GM12878 (cell line): ENCODE results near the gene KMT2E. TPM values are rescaled to one million over a fixed set of nuclear protein-coding genes. Genes with fewer than 3 reads are reported as not detected.

Source experiments
- ATAC-seq: fragments of 200-7000 bp; cut with Tn5 transposase; 3 replicates; pipeline ENCODE4 v1.9.1; 2020; ENCODE audit warnings: mild to moderate bottlenecking, moderate library complexity
- BruUV-seq: library from RNA; stranded (reverse); fragments of 400-500 nt; replicated peaks from 2 replicates; lab custom pipeline; 2021; lab: Mats Ljungman, UMichigan
- CTCF ChIA-PET: fragments of 300-600 bp; sonication (Branson Sonifier 250); formaldehyde crosslinking; extraction: SDS; loops from one replicate; lab custom pipeline; 2021; ENCODE audit warnings: inconsistent platforms; lab: Yijun Ruan, JAX
- POLR2A ChIA-PET: fragments of 350-600 bp; formaldehyde crosslinking; extraction: SDS; loops from one replicate; lab custom pipeline; 2021; ENCODE audit warnings: inconsistent platforms; lab: Charles Lee
- RAD21 ChIA-PET: fragments of 300-600 bp; sonication (Branson Sonifier 250); formaldehyde crosslinking; loops from one replicate; lab custom pipeline; 2023; ENCODE audit warnings: antibody characterized with exemption; ENCODE audit not compliant: unreplicated experiment; lab: Charles Lee
- SMC1A ChIA-PET: fragments of 300-600 bp; sonication (Branson Sonifier 250); formaldehyde crosslinking; loops from one replicate; lab custom pipeline; 2023; ENCODE audit not compliant: unreplicated experiment, uncharacterized antibody; lab: Charles Lee
- DNase-seq: peaks from one replicate; pipeline ENCODE4 v3.0.0-alpha.2; 2011; ENCODE audit warnings: low read depth, low spot score
- FAIRE-seq: peaks from 3 replicates; lab custom pipeline; 2011; peaks lifted over from hg19 to GRCh38; lab: Jason Lieb, UNC
- H2AFZ ChIP-seq: 2 replicates; pipeline ENCODE4 v1.6.0; 2011; ENCODE audit warnings: low read depth, low read length, control low read depth; ENCODE audit not compliant: control insufficient read depth
- H3K27ac ChIP-seq: 2 replicates; pipeline ENCODE4 v1.5.1; 2011; ENCODE audit warnings: control low read depth; ENCODE audit not compliant: control insufficient read depth, insufficient read depth
- H3K27me3 ChIP-seq, 2 experiments: replicated peaks in 1 of 2; 2 replicates each; pipeline versions ENCODE4 v1.6.0 to v1.6.1; 2011; ENCODE audit warnings: low read length in 1 of 2; ENCODE audit not compliant: control insufficient read depth in 2 of 2, insufficient read depth in 2 of 2
- H3K36me3 ChIP-seq, 2 experiments: 2 replicates each; pipeline ENCODE4 v1.5.1; 2011; ENCODE audit warnings: low read length in 1 of 2; ENCODE audit not compliant: control insufficient read depth in 2 of 2, insufficient read depth in 2 of 2
- H3K4me1 ChIP-seq: 2 replicates; pipeline ENCODE4 v1.6.1; 2011; ENCODE audit warnings: mild to moderate bottlenecking, low read length, moderate library complexity, mixed read lengths; ENCODE audit not compliant: control insufficient read depth, insufficient read depth
- H3K4me2 ChIP-seq: 2 replicates; pipeline ENCODE4 v1.6.0; 2011; ENCODE audit warnings: control low read depth; ENCODE audit not compliant: control insufficient read depth, insufficient read depth
- H3K4me3 ChIP-seq: fragments of 200-600 bp; sonication (generic); 2 replicates; pipeline ENCODE4 v1.5.1; 2016
- H3K79me2 ChIP-seq: 2 replicates; pipeline ENCODE4 v1.6.0; 2011; ENCODE audit warnings: low read length; ENCODE audit not compliant: control insufficient read depth, insufficient read depth
- H3K9ac ChIP-seq: 2 replicates; pipeline ENCODE4 v1.8.0; 2011; ENCODE audit warnings: low read length, control low read depth, mixed read lengths; ENCODE audit not compliant: control insufficient read depth, insufficient read depth
- H3K9me3 ChIP-seq: replicated peaks from 3 replicates; pipeline ENCODE4 v1.5.1; 2011; ENCODE audit warnings: mild to moderate bottlenecking, low read length; ENCODE audit not compliant: control insufficient read depth, insufficient read depth
- H4K20me1 ChIP-seq: 2 replicates; pipeline ENCODE4 v1.6.0; 2011; ENCODE audit not compliant: control insufficient read depth, insufficient read depth
- BACH1 ChIP-seq: fragments of 450-650 bp; IDR thresholded peaks from 2 replicates; pipeline ENCODE4 v1.6.1; 2017; ENCODE audit warnings: mild to moderate bottlenecking, borderline replicate concordance
- CBFB ChIP-seq: IDR thresholded peaks from 2 replicates; pipeline ENCODE4 v1.6.1; 2016; ENCODE audit warnings: antibody characterized with exemption, low read depth
- CHD2 ChIP-seq: IDR thresholded peaks from 2 replicates; pipeline ENCODE4 v1.6.1; 2011; ENCODE audit warnings: low read depth, low read length, improper control_type of control experiment, borderline replicate concordance
- HSF1 ChIP-seq: fragments of 150-350 bp; IDR thresholded peaks from 2 replicates; pipeline ENCODE4 v1.6.1; 2014; ENCODE audit warnings: mild to moderate bottlenecking, low read depth, low read length
- POLR2A ChIP-seq: IDR thresholded peaks from 2 replicates; pipeline ENCODE4 v1.6.1; 2011; ENCODE audit warnings: low read depth, mild to moderate bottlenecking, low read length
- SMAD5 ChIP-seq: IDR thresholded peaks from 2 replicates; pipeline ENCODE4 v1.6.1; 2016; ENCODE audit warnings: antibody characterized with exemption, low read depth
- ZNF274 ChIP-seq: IDR thresholded peaks from one replicate; pipeline ENCODE4 v1.8.0; 2011; ENCODE audit not compliant: insufficient read length, insufficient read depth
- WGBS: methylation state at CpG from one replicate; pipeline ENCODE4 v1.1.6; 2016; ENCODE audit warnings: low lambda C conversion rate; ENCODE audit not compliant: insufficient replicate concordance, insufficient coverage; ENCODE audit errors: missing lambda C conversion rate; 5-methylcytosine and 5-hydroxymethylcytosine counted together
- in situ Hi-C: fragments of 300-500 bp; cut with MboI; formaldehyde crosslinking; loops from 9 replicates; pipeline ENCODE4 v1.14.3; 2018; ENCODE audit warnings: mixed read lengths
- intact Hi-C: fragments of 100-400 bp; cut with micrococcal nuclease; formaldehyde crosslinking; loops from one replicate; pipeline ENCODE4 v1.14.2; 2022; ENCODE audit not compliant: unreplicated experiment
- polyA plus RNA-seq, 11 experiments: library from polyadenylated mRNA; depleted of rRNA in 4 of 11; unstranded in 6 of 11; stranded (reverse) in 5 of 11; fragments of >200 nt; fragmentation: Nextera tagmentation in 4 of 11; fragmentation: Illumina TruSeq in 1 of 11; extraction: Ambion mirVana in 4 of 11; extraction: Trizol in 1 of 11; gene quantifications; 1 replicate in 1 of 11; 2 replicates in 10 of 11; pipeline versions ENCODE4 v1.2.1 to v1.2.3, GENCODE V29; 2011 to 2016; ENCODE audit warnings: inconsistent platforms in 2 of 11, missing spikeins in 2 of 11, low read depth in 1 of 11
- total RNA-seq, 4 experiments: library from RNA; depleted of rRNA in 3 of 4; stranded (reverse); fragments of >200 nt in 3 of 4; fragmentation: Illumina TruSeq in 1 of 4; extraction: Trizol in 1 of 4; gene quantifications; 2 replicates each; pipeline versions ENCODE4 v1.2.1 to v1.2.3, GENCODE V29; 2013 to 2021
- TF ChIP-seq, protein P1 (sequence below): fragments of 450-650 bp; IDR thresholded peaks from 2 replicates; pipeline ENCODE4 v1.6.1; 2017; ENCODE audit warnings: mild to moderate bottlenecking, low read depth, inconsistent platforms; ENCODE audit not compliant: poor library complexity, severe bottlenecking

KMT2E gene
- total and polyA plus RNA-seq, 10 of the 15 experiments (the other 5 are each of a cell fraction or from before 2014, with no cell fraction given) = 13.2 to 68.1 (median 34.1) TPM

- TF ChIP-seq, protein P1, sequence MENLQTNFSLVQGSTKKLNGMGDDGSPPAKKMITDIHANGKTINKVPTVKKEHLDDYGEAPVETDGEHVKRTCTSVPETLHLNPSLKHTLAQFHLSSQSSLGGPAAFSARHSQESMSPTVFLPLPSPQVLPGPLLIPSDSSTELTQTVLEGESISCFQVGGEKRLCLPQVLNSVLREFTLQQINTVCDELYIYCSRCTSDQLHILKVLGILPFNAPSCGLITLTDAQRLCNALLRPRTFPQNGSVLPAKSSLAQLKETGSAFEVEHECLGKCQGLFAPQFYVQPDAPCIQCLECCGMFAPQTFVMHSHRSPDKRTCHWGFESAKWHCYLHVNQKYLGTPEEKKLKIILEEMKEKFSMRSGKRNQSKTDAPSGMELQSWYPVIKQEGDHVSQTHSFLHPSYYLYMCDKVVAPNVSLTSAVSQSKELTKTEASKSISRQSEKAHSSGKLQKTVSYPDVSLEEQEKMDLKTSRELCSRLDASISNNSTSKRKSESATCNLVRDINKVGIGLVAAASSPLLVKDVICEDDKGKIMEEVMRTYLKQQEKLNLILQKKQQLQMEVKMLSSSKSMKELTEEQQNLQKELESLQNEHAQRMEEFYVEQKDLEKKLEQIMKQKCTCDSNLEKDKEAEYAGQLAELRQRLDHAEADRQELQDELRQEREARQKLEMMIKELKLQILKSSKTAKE = peak; percentile 21
- TF ChIP-seq CHD2 (no peak), HSF1 (no peak)
Observed at GRCh38 chr7:105010504-105011130, 3.4 kb upstream of the KMT2E start (continued).

- Histone ChIP-seq H3K4me2 (peak overlapping the region; percentile 64), H3K9me3 (no peaks in the 10 kb centered on the region; the same call in 2 of the 3 replicates), H3K4me3 (peak overlapping the region; percentile 81), H3K79me2 (peaks cover 97% of the 10 kb centered on the region), H3K4me1 (peaks cover 6% of the 10 kb centered on the region), H3K9ac (peak overlapping the region; percentile 100), H3K36me3 (peaks cover 0 to 9% of the 10 kb centered on the region in 2 experiments; a peak in 2 of 4 replicates), H3K27me3 (no peaks in the 10 kb centered on the region), H2AFZ (no peak overlapping the region), H4K20me1 (no peaks in the 10 kb centered on the region; the same call in 1 of the 2 replicates), H3K27ac (peak overlapping the region; percentile 100)
- DNase-seq = no peak
- ATAC-seq = no peak
- TF ChIP-seq CBFB = no peak
- no peak for TF ChIP-seq BACH1
- no peak for TF ChIP-seq ZNF274
- 0 out of 2 replicates have a peak, but pooled peaks have one; percentile 28 for TF ChIP-seq SMAD5
- TF ChIP-seq POLR2A = 0 out of 2 replicates have a peak, but pooled peaks have one; percentile 21
- FAIRE-seq = no peak
- in situ Hi-C loops (loop anchor here (5.0 to 25.0 kb wide), 2 partner anchors 64 to 1276 kb away; partner anchors contain the start of gene NAMPT), intact Hi-C loops (loop anchor here (10.0 kb wide), 1 partner anchor 1274 kb away; the partner anchor contains the start of gene NAMPT)
- ChIA-PET CTCF (interaction anchor here (0.6 to 4.2 kb wide), 14 partner anchors 9 to 89 kb away, joined by 3 to 25 read pairs (median 4); no protein-coding TSS in a partner anchor), POLR2A (interaction anchor here (0.6 to 6.0 kb wide), 16 partner anchors 8 to 1274 kb away, joined by 3 to 83 read pairs (median 5); partner anchors contain the start of gene NAMPT), RAD21 (interaction anchor here (1.0 to 8.9 kb wide), 8 partner anchors 7 to 68 kb away, joined by 3 to 112 read pairs (median 6); no protein-coding TSS in a partner anchor), SMC1A (interaction anchor here (0.9 to 13.2 kb wide), 15 partner anchors 8 to 296 kb away, joined by 3 to 270 read pairs (median 5); no protein-coding TSS in a partner anchor)
- BruUV-seq = no TSS peak
- WGBS = 0% methylated on average over 7 of the region's 7 CpGs
Observed at GRCh38 chr7:105011141-105011830, 2.7 kb upstream of the KMT2E start.
